ENCODE results near the gene DDX52.

DNA sequence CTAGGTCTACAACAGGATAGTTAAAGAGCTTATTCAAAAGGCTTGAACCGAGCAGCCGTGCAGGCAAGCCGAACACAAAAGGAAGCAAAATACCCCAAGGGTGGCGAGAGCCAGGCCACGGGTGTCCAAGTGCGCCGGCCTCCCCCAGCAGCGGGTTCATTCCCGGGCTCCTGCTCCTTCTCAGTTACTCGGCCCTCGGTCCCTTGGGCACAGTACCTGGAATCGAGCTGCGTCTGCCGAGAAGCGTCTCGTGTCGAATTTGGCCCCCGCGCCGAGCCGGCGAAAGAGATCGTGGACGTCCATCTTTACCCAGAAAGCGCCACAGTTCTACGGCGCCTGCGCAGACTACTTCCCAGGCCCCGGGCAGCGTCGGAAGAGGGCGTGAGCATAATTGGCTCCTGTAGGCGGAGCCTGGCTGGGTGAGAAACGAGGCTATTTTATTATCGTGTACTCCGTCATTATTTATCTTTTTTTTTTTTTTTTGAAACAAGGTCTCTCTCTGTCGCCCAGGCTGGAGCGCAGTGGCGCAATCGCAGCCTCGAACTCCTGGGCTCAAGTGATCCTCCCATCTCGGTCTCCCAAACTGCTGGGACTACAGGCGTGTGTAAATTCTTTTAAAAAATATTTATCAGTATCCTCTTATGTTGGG, at the start of gene DDX52:
- TF ChIP-seq, protein P1, sequence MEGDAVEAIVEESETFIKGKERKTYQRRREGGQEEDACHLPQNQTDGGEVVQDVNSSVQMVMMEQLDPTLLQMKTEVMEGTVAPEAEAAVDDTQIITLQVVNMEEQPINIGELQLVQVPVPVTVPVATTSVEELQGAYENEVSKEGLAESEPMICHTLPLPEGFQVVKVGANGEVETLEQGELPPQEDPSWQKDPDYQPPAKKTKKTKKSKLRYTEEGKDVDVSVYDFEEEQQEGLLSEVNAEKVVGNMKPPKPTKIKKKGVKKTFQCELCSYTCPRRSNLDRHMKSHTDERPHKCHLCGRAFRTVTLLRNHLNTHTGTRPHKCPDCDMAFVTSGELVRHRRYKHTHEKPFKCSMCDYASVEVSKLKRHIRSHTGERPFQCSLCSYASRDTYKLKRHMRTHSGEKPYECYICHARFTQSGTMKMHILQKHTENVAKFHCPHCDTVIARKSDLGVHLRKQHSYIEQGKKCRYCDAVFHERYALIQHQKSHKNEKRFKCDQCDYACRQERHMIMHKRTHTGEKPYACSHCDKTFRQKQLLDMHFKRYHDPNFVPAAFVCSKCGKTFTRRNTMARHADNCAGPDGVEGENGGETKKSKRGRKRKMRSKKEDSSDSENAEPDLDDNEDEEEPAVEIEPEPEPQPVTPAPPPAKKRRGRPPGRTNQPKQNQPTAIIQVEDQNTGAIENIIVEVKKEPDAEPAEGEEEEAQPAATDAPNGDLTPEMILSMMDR (IDR thresholded peaks at IDR 0.05) = peak in 1 of 5 experiments; percentile 16
- peak in 1 of 2 donors; percentile 53 for TF ChIP-seq POLR2A (IDR thresholded peaks at IDR 0.05)
- peak; percentile 81 to 87 for TF ChIP-seq EP300 (IDR thresholded peaks at IDR 0.05)

Measured in tibial nerve (tissue), 4 donors.